Measurements from ENCODE around the gene FUT7. TPM values are rescaled to one million over a fixed set of nuclear protein-coding genes. Genes with fewer than 3 reads are reported as not detected.

The FUT7 gene
- total and polyA plus RNA-seq, 2 of the 13 experiments (the other 11 are each of a cell fraction or from before 2014, with no cell fraction given) = 0.05 TPM; not detected in 1

GRCh38 chr9:137044502-137045177, 12.8 kb upstream of the FUT7 start (continued):
- TF ChIP-seq PLSCR1 (CRISPR knock-in tag; IDR thresholded peaks at IDR 0.05; ENCODE audit: borderline replicate concordance) (no peak), ZNF550 (CRISPR knock-in tag; IDR thresholded peaks at IDR 0.05; ENCODE audit: borderline replicate concordance) (no peak), NFE2L2 (IDR thresholded peaks at IDR 0.05; ENCODE audit: low read length) (no peak), THAP9 (CRISPR knock-in tag; IDR thresholded peaks at IDR 0.05; ENCODE audit: borderline replicate concordance) (no peak), ZNF205 (CRISPR knock-in tag; IDR thresholded peaks at IDR 0.05) (no peak), SNAPC4 (CRISPR knock-in tag; IDR thresholded peaks at IDR 0.05) (no peak), KDM2A (CRISPR knock-in tag; IDR thresholded peaks at IDR 0.05; ENCODE audit: borderline replicate concordance, low read depth) (no peak), ZNF768 (CRISPR knock-in tag; IDR thresholded peaks at IDR 0.05) (peak; percentile 54; the same call in 1 of the 2 replicates), ZNF281 (CRISPR knock-in tag; IDR thresholded peaks at IDR 0.05; ENCODE audit: borderline replicate concordance) (no peak), TERF1 (CRISPR knock-in tag; IDR thresholded peaks at IDR 0.05) (no peak), NFKB2 (CRISPR knock-in tag; IDR thresholded peaks at IDR 0.05; ENCODE audit: borderline replicate concordance) (no peak), ATF3 (CRISPR knock-in tag; IDR thresholded peaks at IDR 0.05) (no peak), ZNF33B (CRISPR knock-in tag; IDR thresholded peaks at IDR 0.05) (no peak)
